GM23338 (cell line): ENCODE measurements around the gene KIAA1671. TPM values are rescaled to one million over a fixed set of nuclear protein-coding genes. Genes with fewer than 3 reads are reported as not detected.

ENCODE experiments used
- ATAC-seq: fragments of 200-7000 bp; cut with Tn5 transposase; 3 replicates; pipeline ENCODE4 v1.9.1; 2020
- DNase-seq: peaks from one replicate; pipeline ENCODE4 v3.0.0-alpha.2; 2015; ENCODE audit warnings: low spot score
- H2AFZ ChIP-seq: fragments of 200-600 bp; sonication (generic); 2 replicates; pipeline ENCODE4 v1.8.0; 2016; ENCODE audit warnings: antibody characterized with exemption, mild to moderate bottlenecking, moderate library complexity
- H3F3A ChIP-seq: fragments of 200-600 bp; sonication (generic); replicated peaks from 2 replicates; pipeline ENCODE4 v1.8.0; 2017; ENCODE audit warnings: antibody characterized with exemption, mixed run types, low read depth
- H3K27ac ChIP-seq: fragments of 200-600 bp; sonication (generic); 2 replicates; pipeline ENCODE4 v1.6.1; 2016; ENCODE audit warnings: low read depth
- H3K27me3 ChIP-seq: fragments of 200-600 bp; sonication (generic); 2 replicates; pipeline ENCODE4 v1.8.0; 2016; ENCODE audit warnings: mild to moderate bottlenecking, mixed run types, moderate library complexity; ENCODE audit not compliant: insufficient read depth
- H3K36me3 ChIP-seq: fragments of 200-600 bp; sonication (generic); 2 replicates; pipeline ENCODE4 v1.8.0; 2016; ENCODE audit warnings: mild to moderate bottlenecking; ENCODE audit not compliant: insufficient read depth
- H3K4me1 ChIP-seq: fragments of 200-600 bp; sonication (generic); 2 replicates; pipeline ENCODE4 v1.8.0; 2016; ENCODE audit warnings: mild to moderate bottlenecking, moderate library complexity; ENCODE audit not compliant: insufficient read depth
- H3K4me2 ChIP-seq: fragments of 200-600 bp; sonication (generic); 2 replicates; pipeline ENCODE4 v1.7.1; 2017; ENCODE audit warnings: mixed run types
- H3K4me3 ChIP-seq: fragments of 200-600 bp; sonication (generic); 2 replicates; pipeline ENCODE4 v1.6.1; 2016; ENCODE audit warnings: mixed run types
- H3K79me2 ChIP-seq: fragments of 200-600 bp; sonication (generic); replicated peaks from 2 replicates; pipeline ENCODE4 v1.8.0; 2017; ENCODE audit warnings: mild to moderate bottlenecking; ENCODE audit not compliant: insufficient read depth
- H3K9me2 ChIP-seq: fragments of 200-600 bp; sonication (generic); 2 replicates; pipeline ENCODE4 v1.8.0; 2017; ENCODE audit not compliant: insufficient read depth
- H4K20me1 ChIP-seq: fragments of 200-600 bp; sonication (generic); replicated peaks from 2 replicates; pipeline ENCODE4 v1.8.0; 2017; ENCODE audit warnings: mild to moderate bottlenecking; ENCODE audit not compliant: insufficient read depth
- H3K27ac Mint-ChIP-seq: 2 replicates; pipeline ENCODE4 v1.8.0; 2020; ENCODE audit warnings: inconsistent platforms, mild to moderate bottlenecking, moderate library complexity, mixed read lengths
- H3K27me3 Mint-ChIP-seq: 3 replicates; pipeline ENCODE4 v1.8.0; 2022; ENCODE audit warnings: low read depth, mild to moderate bottlenecking, moderate library complexity, mixed read lengths, inconsistent platforms; ENCODE audit not compliant: insufficient read depth, poor library complexity
- H3K36me3 Mint-ChIP-seq: 3 replicates; pipeline ENCODE4 v1.8.0; 2021; ENCODE audit warnings: low read depth, mild to moderate bottlenecking, inconsistent platforms, moderate library complexity, mixed read lengths
- H3K4me1 Mint-ChIP-seq: 3 replicates; pipeline ENCODE4 v1.8.0; 2020; ENCODE audit warnings: mild to moderate bottlenecking, inconsistent platforms, mixed read lengths
- H3K4me3 Mint-ChIP-seq: 3 replicates; pipeline ENCODE4 v1.8.0; 2021; ENCODE audit warnings: moderate library complexity, mild to moderate bottlenecking, inconsistent platforms, mixed read lengths
- H3K9me3 Mint-ChIP-seq: 3 replicates; pipeline ENCODE4 v1.8.0; 2020; ENCODE audit warnings: moderate library complexity, mild to moderate bottlenecking, inconsistent platforms, mixed read lengths
- CREB1 ChIP-seq: fragments of 250-450 bp; sonication (Bioruptor Pico); IDR thresholded peaks from 2 replicates; pipeline ENCODE4 v1.5.0; 2020; ENCODE audit warnings: low read depth, mild to moderate bottlenecking, moderate library complexity
- ETS1 ChIP-seq: IDR thresholded peaks from 2 replicates; pipeline ENCODE4 v1.6.1; 2016; ENCODE audit warnings: antibody characterized with exemption
- EZH2phosphoT487 ChIP-seq: fragments of 200-600 bp; sonication (generic); IDR thresholded peaks from one replicate; pipeline ENCODE4 v1.8.1; 2018; ENCODE audit warnings: antibody characterized with exemption; ENCODE audit not compliant: unreplicated experiment
- POLR2AphosphoS5 ChIP-seq: IDR thresholded peaks from 2 replicates; pipeline ENCODE4 v1.6.1; 2016; ENCODE audit warnings: antibody characterized with exemption, low read depth
- ZNF331 ChIP-seq: fragments of 250-450 bp; sonication (Bioruptor Pico); IDR thresholded peaks from 2 replicates; pipeline ENCODE4 v1.5.0; 2020; ENCODE audit warnings: low read depth, mild to moderate bottlenecking, moderate library complexity
- ZNF462 ChIP-seq: fragments of 250-450 bp; sonication (Bioruptor Pico); IDR thresholded peaks from 2 replicates; pipeline ENCODE4 v1.5.0; 2020; ENCODE audit warnings: mild to moderate bottlenecking, moderate library complexity
- polyA plus RNA-seq: library from polyadenylated mRNA; unstranded; fragments of >200 nt; fragmentation: Nextera tagmentation; extraction: Ambion mirVana; gene quantifications from 2 replicates; pipeline ENCODE4 v1.2.1, GENCODE V29; 2016
- total RNA-seq: library from RNA; depleted of rRNA; stranded (reverse); fragments of >200 nt; shearing (Covaris generic); gene quantifications from 2 replicates; pipeline ENCODE4 v1.2.3, GENCODE V29; 2014

Gene KIAA1671
- total and polyA plus RNA-seq, 2 experiments from 2014 or later: 6.1 to 27.2 TPM

- no peak for TF ChIP-seq POLR2AphosphoS5
- no peak for TF ChIP-seq EZH2phosphoT487
- TF ChIP-seq CREB1 (CRISPR knock-in tag): no peak
Observed at GRCh38 chr22:25025491-25026400, 73.2 kb downstream of the KIAA1671 start (continued).

GRCh38 chr22:25027043-25027906 lies 74.8 kb downstream of the KIAA1671 start:
- TF ChIP-seq POLR2AphosphoS5 (no peak), ZNF331 (CRISPR knock-in tag) (no peak), ETS1 (no peak), ZNF462 (CRISPR knock-in tag) (no peak), EZH2phosphoT487 (no peak)
- DNase-seq (no peak), ATAC-seq (no peak)
- no peak overlapping the region for H3K4me2 ChIP-seq
- H4K20me1 ChIP-seq: no peaks in the 10 kb centered on the region; the same call in 1 of the 2 replicates
- no peaks in the 10 kb centered on the region for H3K9me3 Mint-ChIP-seq
- no peak overlapping the region for H3K27ac ChIP-seq
- no peaks in the 10 kb centered on the region for H3K36me3 ChIP-seq
- H3K4me3 ChIP-seq: no peak overlapping the region
- H3K36me3 Mint-ChIP-seq: no peaks in the 10 kb centered on the region
- peaks cover 5% of the 10 kb centered on the region for H3K27me3 Mint-ChIP-seq
- H3K9me2 ChIP-seq: no peaks in the 10 kb centered on the region
- H2AFZ ChIP-seq: no peak overlapping the region
- H3K79me2 ChIP-seq: no peaks in the 10 kb centered on the region; the same call in 1 of the 2 replicates
- H3K4me3 Mint-ChIP-seq: no peak overlapping the region
- no peaks in the 10 kb centered on the region for H3K27me3 ChIP-seq
- no peaks in the 10 kb centered on the region for H3F3A ChIP-seq
- H3K4me1 Mint-ChIP-seq: peaks cover 12% of the 10 kb centered on the region
- H3K4me1 ChIP-seq: 0 out of 2 replicates have a peak, but pooled peaks cover 5% of the 10 kb centered on the region
- no peak overlapping the region for H3K27ac Mint-ChIP-seq
